GM18909 (cell line): ENCODE data around the gene VIL1.
A peak's percentile ranks its signal among the peaks of the same experiment; 100 is the strongest.

Experiments used
- ATAC-seq: cut with Tn5 transposase; IDR thresholded peaks from one replicate; pipeline ENCODE4 v1.9.1; 2021; ENCODE audit warnings: mild to moderate bottlenecking; ENCODE audit not compliant: unreplicated experiment, poor library complexity

Gene VIL1

DNA sequence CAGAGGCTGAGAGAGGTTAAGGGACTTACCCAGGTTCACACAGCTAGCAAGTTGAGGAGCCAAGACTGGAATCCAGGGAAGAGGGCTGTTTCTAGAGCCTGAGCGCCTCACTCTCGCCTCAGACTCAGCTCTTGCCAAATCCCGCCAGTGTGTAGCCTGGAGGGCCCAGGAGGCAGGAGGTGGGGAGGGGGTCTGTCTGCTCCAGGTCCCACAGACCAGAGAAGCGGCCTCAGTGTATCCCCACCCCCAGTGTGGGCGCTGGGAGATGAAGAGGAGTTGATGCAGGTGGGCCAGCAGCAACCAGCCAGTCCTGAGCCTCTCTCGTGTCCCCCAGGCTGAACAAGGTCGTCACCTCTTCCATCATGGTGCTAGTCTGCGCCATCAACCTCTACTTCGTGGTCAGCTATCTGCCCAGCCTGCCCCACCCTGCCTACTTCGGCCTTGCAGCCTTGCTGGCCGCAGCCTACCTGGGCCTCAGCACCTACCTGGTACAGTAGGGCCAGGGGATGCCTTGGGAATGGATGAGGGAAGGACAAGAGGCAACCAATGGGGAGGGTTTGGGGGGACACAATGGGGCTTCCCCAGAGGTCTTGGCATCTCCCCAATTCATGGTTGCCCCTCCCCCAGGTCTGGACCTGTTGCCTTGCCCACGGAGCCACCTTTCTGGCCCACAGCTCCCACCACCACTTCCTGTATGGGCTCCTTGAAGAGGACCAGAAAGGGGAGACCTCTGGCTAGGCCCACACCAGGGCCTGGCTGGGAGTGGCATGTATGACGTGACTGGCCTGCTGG, 24.4 kb upstream of the VIL1 start:
- ATAC-seq, result no peak

GRCh38 chr2:218395090-218395444, 23.9 kb upstream of the VIL1 start:
- no peak for ATAC-seq

GRCh38 chr2:218395456-218395825, 23.5 kb upstream of the VIL1 start:
- no peak for ATAC-seq

- ATAC-seq, result peak; percentile 58
Observed at GRCh38 chr2:218395826-218396687, 22.9 kb upstream of the VIL1 start.

DNA sequence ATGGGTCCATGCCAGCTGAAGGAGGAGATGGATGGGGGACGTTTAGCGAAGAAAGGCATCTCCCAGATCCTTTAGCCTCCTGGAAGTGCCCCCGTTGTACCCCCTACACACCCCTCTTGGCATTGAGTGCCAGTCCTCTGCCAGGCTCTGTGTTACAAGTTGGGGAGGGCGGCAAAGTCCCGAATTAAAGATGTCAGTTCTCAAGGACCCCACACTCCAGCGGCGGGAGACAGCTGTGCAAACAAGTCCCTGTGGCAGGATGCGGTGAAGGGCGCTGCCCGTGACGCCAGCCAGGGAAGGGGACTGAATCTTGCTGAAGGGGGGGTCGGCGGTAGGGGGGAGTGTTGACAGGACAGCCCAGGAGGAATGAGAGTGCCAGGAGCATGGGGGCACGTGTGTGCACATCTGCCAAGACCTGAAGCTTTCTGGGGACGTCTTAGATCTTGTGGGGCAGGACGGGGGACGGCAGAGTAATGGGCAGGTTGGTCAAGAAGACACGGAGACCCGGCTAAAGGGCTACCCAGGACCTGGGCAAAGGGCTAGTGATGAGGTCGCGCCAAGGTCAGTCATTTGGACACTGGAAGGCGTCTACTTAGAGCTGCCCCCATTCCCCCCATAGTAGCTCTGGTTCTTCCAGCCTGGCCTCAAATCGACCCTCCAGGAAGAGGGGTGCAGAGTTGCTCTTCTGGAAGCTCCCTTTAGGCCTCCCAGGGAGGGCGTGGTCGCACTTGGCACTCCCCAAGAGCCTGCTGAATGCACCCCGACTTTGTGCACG, 22.0 kb upstream of the VIL1 start:
- no peak for ATAC-seq

GRCh38 chr2:218397463-218397819, 21.5 kb upstream of the VIL1 start:
- no peak for ATAC-seq

DNA sequence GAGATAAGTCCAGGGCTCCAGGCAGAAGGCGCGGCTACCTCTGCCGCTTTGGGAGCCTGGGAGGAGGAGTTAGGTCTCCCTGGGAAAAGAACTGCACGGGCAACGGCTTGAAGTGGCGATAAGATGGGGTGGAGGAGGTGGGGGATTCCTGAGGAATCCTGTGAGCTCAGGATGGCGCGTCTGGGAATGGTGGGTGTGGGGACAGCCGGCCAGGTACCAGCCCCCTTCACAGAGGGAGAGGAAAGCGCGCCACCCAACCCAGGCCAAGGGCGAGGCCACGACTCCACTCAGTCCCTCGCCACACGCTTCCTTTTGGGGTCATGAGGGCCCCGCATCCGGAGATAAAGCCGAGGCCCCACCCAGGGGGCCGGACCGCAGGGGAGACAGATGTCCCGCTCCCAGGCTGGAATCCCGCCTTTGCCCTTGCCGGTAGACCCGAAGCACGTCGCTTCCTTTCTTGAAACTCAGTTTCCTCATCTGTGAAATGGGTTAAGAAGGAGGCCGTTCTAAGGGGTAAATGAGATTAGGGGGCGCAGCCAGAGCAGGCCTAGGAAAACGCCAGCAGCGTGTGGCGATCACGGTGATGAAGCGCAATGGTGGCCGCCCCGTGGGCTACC, 21.0 kb upstream of the VIL1 start:
- peak; percentile 16 for ATAC-seq

DNA sequence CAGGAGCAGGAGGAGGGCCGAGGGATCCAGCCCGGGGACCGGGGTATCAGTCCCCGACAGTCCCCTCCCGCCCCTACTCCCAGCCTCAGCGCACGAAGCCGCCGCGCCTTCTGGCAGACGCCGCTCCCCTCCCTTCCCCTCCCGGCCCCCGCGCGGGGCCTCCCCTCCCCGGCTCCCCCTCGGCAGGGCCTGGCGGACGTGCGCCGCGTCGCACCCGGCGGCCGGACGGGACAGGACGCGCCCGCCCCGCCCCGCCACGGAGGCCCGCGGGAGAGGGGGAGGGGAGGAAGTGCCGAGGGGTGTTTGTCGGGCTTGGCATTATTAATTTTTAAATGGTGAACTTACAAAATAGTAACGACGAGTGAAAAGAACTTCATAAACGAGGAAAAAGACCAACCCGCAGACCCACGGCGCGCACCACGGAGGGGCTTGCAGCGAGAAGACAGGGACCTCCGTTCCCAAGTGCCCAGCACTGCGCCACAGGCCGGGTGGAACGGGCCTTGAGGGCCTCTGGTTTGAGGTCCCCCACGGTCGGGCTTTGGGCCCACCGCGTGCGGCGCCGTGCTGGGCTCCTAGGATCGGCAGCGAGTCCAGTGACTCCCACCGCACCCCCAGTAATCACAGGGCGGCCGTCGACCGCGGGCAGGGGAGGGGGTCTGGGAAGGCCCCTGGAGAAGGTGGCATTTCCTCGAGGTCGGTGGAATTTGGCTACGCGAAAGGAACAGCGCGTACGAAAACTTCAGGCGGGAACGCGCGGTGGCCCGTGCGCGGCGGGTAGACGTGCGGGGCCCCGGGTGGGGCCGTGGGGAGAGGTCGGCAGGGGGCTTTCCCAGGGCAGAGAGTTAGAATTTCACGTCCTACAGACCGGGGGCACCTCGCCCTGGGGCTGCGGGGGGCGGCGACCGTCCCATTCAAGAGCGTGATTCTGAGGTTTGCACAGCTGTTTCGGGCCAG, 20.2 kb upstream of the VIL1 start:
- peak; percentile 20 for ATAC-seq

DNA sequence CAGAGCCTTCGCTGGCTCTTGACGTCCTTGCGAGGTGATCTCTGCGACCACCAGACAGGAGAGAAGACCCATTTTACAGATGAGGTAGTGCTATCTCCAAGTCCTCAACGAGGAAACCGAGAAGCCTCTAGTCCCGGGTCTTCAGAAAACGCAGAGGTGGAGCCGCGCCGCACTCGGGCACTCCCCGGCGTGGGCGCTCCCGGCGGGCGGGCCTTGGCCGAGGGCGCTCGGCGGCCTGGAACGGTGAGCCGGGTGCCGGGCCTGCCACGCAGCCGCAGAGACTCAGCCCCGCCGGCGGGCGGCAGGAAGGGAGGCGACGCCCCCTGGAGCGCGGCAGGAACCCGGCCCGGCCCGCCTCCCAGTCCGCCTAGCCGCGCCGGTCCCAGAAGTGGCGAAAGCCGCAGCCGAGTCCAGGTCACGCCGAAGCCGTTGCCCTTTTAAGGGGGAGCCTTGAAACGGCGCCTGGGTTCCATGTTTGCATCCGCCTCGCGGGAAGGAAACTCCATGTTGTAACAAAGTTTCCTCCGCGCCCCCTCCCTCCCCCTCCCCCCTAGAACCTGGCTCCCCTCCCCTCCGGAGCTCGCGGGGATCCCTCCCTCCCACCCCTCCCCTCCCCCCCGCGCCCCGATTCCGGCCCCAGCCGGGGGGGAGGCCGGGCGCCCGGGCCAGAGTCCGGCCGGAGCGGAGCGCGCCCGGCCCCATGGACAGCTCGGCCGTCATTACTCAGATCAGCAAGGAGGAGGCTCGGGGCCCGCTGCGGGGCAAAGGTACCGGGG, 19.3 kb upstream of the VIL1 start, which contains the start of gene CTDSP1:
CTDSP1 (plus strand) TSS at position 478 of the 776 bp plus-strand sequence; CDS start at position 701, 223 bp downstream.
- ATAC-seq, result peak; percentile 40

DNA sequence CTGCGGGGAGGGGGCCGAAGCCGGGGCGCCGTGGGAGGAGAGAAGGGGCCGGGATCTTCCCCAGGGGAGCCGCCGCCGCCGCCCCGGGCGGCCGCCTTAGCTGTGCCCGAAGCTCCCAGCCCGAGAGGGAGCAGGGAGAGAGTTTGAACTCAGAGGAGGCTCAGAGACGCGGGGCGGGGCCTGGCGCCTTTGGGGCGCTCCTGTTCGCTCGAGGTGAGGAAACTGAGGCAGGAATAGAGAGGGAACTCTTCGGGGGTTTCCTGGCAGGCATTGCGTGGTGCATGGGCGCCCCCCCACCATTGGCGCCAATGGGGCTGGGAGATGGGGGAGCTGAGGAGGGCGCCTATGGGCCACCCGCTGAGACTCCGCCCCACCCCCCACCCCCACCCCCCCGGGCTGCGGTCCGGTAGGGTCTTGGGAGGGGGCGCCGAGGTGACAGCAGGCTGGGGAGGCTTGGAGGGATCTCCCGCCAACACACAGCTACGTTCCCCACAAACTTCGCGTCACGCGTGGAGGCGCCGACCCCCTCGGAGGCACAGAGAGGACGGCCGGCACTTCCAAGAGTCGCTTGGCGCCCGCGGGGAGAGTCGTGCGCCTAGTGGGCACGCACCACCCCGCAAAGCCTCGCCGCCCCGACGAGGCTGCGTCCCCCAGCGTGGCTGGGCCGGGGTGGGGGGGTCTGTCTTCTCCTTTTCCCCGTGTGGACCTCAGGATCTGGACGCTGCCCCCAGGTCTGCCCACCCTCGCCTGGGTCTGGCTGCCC, 18.6 kb upstream of the VIL1 start:
- ATAC-seq, result no peak

DNA sequence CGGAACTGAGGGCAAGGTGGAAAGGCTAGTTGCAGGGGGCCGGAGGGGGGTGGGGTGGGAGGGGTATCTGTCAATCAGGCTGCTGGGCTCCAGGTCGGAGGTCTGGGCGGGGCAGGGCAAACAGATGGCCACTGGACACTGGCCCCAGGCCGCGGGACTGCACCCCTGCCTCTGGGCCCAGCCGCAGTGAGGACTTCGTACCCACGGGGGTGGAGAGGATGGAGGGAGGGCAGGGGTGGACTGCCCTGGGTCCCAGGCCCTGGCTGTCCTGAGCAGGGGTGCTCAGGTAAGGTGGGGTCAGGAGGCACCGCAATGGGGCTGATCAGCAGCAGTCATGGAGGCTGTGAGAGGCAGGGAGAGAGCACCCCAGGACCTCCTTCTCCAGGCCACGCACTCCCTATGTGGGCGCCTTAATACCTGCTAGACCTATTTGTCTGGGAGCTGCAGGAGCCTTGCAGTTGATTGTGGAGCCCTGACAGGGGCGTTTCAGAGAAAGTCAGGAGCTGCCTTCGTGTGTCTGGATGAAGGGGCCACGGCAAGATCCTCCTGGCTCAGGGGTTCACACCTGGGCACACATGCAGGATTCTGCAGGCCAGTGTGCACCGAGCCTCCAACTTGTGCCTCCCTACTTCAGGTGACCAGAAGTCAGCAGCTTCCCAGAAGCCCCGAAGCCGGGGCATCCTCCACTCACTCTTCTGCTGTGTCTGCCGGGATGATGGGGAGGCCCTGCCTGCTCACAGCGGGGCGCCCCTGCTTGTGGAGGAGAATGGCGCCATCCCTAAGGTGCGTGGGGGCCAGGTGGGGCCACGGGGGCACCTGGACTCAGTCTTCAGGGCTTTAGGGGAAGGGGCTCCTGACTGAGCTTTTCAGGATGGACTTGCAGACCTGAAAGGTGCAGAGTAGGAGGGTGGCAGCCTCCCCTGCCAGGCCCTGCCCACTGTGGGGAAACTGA, 17.7 kb upstream of the VIL1 start:
- no peak for ATAC-seq

GRCh38 chr2:218401890-218402289, 17.0 kb upstream of the VIL1 start:
- ATAC-seq, result no peak

- ATAC-seq, result no peak
Observed at GRCh38 chr2:218402491-218402901, 16.4 kb upstream of the VIL1 start.

DNA sequence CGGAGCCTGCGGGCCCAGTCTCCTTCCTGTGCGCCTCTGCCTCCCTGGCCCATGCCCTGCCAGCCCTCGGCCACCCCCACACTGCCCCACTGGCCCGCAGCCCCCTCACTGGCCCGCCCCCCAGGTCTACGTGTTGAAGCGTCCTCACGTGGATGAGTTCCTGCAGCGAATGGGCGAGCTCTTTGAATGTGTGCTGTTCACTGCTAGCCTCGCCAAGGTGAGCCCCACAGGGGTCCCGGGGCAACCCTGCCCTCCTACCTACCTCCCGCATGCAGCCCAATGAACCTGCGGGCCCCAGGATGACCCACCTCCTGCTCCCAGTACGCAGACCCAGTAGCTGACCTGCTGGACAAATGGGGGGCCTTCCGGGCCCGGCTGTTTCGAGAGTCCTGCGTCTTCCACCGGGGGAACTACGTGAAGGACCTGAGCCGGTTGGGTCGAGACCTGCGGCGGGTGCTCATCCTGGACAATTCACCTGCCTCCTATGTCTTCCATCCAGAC, 16.0 kb upstream of the VIL1 start:
- ATAC-seq, result no peak

- no peak for ATAC-seq
Observed at GRCh38 chr2:218403810-218404209, 15.1 kb upstream of the VIL1 start.

DNA sequence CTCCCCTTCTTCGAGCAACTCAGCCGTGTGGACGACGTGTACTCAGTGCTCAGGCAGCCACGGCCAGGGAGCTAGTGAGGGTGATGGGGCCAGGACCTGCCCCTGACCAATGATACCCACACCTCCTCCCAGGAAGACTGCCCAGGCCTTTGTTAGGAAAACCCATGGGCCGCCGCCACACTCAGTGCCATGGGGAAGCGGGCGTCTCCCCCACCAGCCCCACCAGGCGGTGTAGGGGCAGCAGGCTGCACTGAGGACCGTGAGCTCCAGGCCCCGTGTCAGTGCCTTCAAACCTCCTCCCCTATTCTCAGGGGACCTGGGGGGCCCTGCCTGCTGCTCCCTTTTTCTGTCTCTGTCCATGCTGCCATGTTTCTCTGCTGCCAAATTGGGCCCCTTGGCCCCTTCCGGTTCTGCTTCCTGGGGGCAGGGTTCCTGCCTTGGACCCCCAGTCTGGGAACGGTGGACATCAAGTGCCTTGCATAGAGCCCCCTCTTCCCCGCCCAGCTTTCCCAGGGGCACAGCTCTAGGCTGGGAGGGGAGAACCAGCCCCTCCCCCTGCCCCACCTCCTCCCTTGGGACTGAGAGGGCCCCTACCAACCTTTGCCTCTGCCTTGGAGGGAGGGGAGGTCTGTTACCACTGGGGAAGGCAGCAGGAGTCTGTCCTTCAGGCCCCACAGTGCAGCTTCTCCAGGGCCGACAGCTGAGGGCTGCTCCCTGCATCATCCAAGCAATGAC, 14.4 kb upstream of the VIL1 start:
- no peak for ATAC-seq
